Measurements from ENCODE around the gene EPN2.
"Not testable (repeated sequence)": the region's sequence is repeated elsewhere in the genome, so short reads cannot be mapped to it uniquely, and the experiment has no call there.

The EPN2 gene

DNA sequence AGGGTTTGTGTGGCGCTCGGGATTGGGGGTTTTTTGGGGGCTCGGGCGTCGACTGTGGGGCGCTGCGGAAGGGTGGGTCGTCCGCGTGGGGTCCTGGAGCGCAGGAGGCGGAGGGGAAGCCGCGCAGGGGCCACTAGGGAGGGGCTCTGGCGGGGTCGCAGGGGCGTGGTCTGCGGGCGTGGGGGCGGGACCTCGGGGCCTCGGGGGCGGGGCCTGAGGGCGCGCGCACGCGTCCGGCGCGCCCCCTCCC is at the start of gene EPN2:
Gene EPN2 (plus strand): TSS at position 228 of the 250 bp plus-strand sequence. CDS start 45,754 bp downstream, outside the sequence.
- not testable (repeated sequence) for FAIRE-seq; DNase-seq (ENCODE audit: insufficient read length, low spot score)

DNA sequence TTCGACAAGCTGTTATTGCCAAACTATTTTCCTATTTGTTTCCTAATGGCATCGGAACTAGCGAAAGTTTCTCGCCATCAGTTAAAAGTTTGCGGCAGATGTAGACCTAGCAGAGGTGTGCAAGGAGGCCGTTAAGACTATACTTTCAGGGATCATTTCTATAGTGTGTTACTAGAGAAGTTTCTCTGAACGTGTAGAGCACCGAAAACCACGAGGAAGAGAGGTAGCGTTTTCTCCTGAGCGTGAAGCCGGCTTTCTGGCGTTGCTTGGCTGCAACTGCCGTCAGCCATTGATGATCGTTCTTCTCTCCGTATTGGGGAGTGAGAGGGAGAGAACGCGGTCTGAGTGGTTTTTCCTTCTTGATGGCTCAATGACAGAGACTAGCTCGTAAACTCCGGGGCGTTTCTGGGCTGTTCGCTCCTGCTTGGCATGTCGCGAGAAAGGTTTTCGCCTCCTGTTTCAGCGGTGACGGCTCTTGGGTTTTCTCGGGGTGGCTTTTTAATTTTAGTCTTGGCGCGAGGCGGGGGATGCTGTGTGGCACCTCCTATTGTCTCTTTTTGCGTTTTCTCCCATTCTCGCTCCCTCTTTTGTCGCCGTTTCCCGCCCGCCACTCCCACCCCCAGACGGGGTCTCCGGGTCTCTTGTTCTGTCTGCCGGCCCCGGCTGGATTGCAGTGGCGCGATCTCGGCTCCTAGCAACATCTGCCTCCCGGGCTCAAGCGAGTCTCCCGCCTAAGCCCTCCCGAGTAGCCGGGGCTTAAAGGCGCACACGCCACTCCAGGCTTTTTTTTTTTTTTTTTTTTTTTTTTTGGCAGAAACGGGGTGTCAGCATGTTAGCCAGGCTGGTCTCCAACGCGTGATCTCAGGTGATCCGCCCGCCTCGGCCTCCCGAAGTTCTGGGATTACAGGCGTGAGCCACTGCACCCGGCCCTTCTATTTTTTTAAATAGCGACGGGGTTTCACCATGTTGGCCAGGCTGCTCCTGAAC is 49.0 kb upstream of the EPN2 start:
- not testable (repeated sequence) for DNase-seq (ENCODE audit: insufficient read length, low spot score); FAIRE-seq

DNA sequence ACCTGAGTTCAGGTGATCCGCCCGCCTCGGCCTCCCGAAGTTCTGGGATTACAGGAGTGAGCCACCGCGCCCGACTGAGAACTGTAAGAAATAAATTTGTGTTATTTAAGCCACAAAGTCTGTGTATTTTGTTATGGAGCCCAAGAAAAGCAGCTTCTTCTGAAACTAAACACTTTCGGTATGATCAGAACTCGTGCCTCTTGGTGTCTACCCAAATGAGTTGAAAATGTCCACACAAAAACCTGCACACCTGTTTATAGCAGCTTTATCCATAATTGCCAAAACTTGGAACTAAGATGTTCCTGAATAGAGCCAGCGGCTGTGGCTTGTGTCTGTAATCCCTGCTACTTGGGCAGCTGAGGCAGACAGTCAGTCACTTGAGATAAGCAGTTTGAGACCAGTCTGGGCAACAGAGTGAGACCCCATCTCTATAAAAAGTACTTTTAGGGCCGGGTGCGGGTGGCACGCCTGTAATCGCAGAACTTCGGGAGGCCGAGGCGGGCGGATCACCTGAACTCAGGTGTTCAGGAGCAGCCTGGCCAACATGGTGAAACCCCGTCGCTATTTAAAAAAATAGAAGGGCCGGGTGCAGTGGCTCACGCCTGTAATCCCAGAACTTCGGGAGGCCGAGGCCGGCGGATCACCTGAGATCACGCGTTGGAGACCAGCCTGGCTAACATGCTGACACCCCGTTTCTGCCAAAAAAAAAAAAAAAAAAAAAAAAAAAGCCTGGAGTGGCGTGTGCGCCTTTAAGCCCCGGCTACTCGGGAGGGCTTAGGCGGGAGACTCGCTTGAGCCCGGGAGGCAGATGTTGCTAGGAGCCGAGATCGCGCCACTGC is 48.1 kb upstream of the EPN2 start:
- not testable (repeated sequence) for FAIRE-seq; DNase-seq (ENCODE audit: insufficient read length, low spot score)

DNA sequence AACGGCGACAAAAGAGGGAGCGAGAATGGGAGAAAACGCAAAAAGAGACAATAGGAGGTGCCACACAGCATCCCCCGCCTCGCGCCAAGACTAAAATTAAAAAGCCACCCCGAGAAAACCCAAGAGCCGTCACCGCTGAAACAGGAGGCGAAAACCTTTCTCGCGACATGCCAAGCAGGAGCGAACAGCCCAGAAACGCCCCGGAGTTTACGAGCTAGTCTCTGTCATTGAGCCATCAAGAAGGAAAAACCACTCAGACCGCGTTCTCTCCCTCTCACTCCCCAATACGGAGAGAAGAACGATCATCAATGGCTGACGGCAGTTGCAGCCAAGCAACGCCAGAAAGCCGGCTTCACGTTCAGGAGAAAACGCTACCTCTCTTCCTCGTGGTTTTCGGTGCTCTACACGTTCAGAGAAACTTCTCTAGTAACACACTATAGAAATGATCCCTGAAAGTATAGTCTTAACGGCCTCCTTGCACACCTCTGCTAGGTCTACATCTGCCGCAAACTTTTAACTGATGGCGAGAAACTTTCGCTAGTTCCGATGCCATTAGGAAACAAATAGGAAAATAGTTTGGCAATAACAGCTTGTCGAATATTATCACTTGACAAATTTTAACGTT is 47.3 kb upstream of the EPN2 start:
- FAIRE-seq; DNase-seq (ENCODE audit: insufficient read length, low spot score): not testable (repeated sequence)

DNA sequence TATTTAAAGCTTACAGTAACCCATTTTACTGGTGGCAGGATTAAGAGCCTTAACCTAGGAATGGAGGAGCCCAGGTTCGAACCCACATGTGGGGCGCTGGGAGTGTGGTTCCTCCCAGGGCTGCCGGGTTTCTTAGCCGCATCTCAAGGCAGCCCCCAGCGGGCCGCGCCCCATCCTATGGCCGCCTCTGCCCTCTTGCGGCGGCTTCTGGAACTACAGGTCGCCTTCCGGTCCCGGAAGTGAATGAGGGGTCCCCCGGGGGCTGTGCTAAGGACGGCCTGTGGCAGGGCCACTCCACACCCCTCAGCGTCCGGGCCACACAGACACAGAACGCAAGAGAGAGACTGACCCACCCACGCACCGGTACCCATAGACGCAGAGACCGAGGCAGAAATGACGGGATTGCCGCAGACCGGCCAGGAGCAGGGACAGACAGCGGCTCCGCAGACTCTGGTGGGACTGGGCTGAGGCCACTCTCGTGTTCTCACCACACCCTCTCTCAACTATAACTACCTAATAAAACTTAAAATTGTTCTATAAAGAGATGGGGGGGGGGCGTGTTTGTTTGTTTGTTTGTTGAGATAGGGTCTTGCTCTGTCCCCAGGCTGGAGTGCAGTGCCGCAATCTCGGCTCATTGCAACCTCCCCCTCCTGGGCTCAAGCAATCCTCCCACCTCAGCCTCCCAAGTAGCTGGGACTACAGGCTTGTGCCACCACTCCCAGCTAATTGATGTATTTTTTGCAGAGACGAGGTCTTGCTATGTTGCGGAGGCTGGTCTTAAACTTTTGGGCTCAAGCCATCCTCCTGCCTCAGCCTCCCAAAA is 40.6 kb upstream of the EPN2 start:
- not testable (repeated sequence) for DNase-seq (ENCODE audit: insufficient read length, low spot score); FAIRE-seq

DNA sequence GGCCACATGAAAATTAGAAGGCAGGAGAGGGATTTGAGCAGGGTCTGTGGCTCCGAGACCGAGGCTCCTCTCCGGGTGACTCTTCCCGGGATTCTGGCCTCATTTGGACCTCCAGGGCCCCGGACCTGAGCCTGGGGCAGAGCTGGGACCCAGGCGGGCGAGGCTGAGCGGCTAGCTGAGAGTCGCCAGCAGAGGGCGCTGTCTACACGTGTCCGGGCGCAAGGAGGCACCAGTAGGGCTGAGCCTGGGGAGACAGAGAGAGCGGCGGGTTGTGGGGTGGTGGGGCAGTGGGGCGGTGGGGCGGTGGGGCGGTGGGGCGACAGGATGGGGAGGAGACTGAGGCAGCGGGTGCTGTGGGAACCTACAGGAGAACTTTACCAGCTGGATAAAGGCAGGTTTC is 34.7 kb upstream of the EPN2 start:
- not testable (repeated sequence) for DNase-seq (ENCODE audit: insufficient read length, low spot score); FAIRE-seq

DNA sequence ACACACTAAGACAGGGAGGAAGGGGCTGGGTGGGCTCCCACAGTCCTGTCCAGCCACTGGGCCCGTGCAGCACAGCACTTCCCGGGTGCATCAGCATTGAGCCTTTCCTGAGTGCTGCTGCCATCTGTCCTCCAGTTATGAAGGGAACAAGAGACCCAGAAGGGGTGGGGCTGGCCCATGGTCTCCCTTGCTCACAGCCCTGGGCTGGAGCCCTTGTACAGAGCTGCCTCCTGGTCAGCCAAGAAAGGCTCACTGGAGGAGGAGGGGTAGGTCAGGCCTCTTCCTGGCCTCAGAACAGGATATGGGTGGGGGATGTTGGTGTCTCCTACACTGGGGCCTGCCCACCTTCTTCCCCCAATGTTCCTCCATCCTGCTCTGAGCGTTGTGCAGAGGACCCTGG is 33.7 kb upstream of the EPN2 start:
- DNase-seq (ENCODE audit: insufficient read length, low spot score); FAIRE-seq: not testable (repeated sequence)

DNA sequence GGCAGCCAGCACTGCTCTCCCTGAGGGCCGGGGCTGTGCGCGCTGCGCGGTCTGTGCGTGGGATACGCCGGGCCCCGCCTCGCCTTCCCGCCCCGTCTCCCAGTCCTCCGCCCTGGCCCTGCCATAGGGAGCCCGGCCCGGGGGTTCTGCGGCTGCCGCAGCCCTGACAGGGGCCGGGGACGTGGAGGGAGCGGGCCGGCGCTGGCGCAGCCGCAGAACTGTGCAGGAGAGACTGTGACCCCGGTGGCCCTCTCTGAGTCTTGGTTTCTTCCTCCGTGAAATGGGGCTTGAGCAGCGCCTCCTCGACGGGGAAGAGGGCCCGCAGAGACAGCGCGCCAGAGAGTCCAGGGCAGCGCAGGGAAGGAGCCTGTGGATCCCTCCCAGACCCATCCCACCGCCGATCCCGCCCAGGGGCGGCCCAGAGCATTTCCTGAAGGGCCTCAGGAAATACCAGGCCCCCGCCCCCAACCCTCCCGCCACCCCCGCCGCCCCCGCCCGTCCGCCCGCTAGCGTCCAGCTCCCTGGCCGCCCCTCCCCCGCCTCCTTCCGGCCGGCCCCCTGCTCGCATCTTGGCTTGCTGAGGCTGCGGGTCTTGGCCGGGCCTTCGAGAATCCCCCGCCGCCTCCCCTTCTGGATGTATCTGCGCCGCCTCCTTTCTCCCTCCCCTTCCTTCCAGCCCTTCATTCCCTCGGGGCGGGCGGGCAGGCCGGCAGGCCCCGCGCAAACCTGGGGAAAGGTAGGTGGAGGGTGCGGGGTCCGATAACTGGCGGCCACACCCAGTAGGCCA is 21.9 kb upstream of the EPN2 start:
- DNase-seq (ENCODE audit: insufficient read length, low spot score); FAIRE-seq: not testable (repeated sequence)

DNA sequence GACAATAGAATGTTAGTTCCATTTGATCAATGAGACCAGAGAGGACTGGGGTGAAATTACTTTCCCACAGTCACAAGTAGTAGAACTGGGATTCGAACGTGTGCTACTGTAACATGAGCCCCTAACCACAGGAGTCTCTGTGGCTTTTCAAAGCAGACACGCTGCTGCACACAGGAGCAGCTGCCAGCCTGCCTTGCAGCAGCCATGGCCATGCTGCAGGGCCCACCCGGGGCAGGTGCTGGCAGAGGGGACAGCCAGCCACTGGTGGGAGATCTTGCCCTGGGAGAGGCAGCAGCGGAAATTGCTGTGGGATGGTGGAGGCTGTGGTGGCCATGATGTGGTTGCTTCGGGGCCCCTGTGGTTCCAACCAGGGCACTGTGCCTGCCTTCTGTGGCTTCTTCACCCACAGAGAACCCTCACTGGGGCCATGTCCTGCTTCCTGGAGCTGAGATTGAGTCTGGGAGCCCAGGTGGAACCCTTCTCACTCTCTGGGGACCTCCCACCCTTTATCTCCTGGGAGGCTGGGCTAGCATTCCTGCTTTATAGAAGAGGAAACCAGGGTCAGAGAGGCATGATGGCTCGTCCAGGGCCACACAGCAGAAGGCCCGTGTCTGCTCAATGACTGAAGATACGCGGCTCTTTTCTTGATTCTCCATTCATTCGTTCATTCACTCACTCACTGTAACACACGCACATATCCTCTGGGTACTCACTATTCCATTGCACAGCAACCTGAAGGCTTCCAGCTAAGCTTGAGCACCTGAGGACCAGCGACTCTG is 20.8 kb upstream of the EPN2 start:
- DNase-seq (ENCODE audit: insufficient read length, low spot score); FAIRE-seq: not testable (repeated sequence)

DNA sequence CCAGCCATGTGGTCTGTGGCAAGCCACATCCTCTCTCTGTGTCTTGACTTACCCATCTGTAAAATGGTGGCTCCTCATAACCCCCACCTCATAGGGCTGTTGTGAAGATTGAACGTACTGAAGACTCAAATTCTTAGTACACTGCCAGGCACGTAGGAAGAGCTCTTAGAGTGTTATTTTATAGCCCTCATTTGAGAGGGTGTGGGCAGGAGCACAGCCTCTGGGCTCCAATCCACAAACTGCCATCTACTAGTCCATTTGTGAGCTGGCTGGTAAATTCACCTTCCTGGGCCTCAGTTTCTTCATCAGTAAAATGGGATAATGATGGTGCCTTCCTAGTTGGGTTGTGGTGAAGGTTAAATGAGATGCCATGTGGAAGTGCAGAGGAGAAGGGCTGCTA is 18.3 kb upstream of the EPN2 start:
- not testable (repeated sequence) for DNase-seq (ENCODE audit: insufficient read length, low spot score); FAIRE-seq

DNA sequence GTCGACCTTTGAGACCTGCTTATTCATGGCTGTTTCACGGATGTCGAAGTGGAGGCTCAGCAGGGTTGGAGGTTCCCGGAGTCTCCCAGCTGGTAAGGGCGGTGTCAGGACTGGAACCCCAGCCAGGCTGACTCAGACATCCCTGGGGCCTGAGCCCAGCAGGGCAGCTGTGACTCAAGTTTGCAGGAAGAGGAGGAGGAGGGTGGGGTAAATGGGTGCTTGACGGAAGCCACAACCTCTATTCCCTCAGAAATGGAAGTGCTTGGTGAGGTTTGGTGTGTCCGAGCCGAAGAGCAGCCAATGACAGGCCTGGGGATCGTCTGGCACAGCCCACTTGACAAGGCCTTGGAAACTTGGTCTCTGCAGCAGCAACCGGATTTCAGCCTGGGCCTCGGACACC is 17.8 kb upstream of the EPN2 start:
- DNase-seq (ENCODE audit: insufficient read length, low spot score); FAIRE-seq: not testable (repeated sequence)

DNA sequence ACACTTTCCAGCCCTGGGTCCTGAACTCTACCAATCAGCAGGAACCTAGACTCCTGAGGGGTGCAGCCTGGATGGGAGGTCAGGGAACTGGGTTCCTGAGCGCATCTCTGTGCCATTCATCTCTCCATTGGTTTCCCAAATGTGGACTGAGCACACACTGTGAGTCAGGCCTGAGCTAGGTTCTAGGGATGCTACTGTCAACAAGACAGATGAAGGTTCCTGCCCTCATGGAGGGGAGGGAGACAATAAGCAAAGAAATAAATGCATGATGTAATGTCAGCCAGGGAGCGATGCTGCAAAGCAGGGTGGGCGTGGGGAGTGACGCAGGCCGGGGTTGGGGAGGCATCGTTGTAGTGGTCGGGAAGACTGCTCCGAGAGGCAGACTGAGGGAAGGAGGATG is 17.0 kb upstream of the EPN2 start:
- not testable (repeated sequence) for DNase-seq (ENCODE audit: insufficient read length, low spot score); FAIRE-seq

DNA sequence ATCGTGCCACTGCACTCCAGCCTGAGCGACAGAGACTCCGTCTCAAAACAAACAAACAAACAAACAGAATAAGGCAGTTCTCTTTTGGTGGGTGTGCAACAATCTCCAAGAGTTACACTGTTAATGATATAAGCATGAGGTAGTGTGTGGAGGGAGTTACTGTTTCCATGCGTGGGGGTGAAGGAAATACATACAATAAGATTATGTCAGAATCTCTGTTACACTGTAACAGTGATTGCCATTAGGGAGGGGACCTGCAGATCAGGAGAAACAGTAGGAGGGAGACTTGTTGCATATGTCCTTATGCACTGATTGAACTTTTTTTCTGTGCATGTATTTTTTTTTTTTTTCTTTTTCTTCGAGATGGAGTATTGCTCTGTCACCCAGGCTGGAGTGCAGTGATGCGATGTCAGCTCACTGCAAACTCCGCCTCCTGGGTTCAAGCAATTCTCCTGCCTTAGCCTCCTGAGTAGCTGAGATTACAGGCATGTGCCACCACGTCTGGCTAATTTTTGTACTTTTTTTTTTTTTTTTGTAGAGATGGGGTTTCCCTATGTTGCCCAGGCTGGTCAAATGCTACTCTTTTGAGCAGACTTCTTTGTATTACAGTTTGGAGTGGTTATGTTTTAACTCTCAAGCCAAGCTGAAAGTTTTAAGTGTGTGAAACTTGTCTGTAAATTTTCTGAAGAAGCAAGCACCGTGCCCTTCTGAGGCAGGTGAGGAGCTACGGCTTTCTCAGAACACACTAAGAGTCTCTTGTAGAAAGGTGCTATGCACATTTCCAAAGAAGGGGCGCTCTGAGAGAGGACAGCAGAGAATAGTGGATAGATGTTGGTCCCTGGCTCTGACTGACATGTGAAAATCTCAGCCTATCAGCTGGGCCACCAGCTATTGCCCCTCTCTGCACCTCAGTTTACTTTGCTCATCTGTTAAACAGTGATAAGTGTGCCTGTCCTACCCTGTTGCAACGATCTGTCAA is 10.3 kb upstream of the EPN2 start:
- DNase-seq (ENCODE audit: insufficient read length, low spot score); FAIRE-seq: not testable (repeated sequence)

DNA sequence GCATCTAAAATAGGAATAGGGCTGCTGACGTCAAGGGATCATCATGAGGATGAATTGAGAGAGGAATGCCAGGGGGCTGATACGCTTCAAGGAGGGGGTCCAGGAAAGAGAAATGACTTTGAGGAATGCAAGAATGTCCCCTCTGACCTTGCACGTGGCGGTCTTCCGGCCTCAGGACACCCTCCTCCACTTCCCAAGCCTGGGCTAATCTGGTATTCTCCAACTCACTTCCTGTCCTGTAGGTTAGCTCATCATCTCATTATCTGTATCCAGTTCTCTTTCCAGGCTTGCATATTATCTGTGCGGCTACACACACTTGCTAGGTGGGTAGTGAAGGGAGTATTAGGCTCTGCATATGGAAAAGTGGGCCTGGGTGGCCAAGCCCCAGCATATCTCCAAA is 2.5 kb upstream of the EPN2 start:
- DNase-seq (ENCODE audit: insufficient read length, low spot score): not testable (repeated sequence)
- peak; percentile 99 for FAIRE-seq

DNA sequence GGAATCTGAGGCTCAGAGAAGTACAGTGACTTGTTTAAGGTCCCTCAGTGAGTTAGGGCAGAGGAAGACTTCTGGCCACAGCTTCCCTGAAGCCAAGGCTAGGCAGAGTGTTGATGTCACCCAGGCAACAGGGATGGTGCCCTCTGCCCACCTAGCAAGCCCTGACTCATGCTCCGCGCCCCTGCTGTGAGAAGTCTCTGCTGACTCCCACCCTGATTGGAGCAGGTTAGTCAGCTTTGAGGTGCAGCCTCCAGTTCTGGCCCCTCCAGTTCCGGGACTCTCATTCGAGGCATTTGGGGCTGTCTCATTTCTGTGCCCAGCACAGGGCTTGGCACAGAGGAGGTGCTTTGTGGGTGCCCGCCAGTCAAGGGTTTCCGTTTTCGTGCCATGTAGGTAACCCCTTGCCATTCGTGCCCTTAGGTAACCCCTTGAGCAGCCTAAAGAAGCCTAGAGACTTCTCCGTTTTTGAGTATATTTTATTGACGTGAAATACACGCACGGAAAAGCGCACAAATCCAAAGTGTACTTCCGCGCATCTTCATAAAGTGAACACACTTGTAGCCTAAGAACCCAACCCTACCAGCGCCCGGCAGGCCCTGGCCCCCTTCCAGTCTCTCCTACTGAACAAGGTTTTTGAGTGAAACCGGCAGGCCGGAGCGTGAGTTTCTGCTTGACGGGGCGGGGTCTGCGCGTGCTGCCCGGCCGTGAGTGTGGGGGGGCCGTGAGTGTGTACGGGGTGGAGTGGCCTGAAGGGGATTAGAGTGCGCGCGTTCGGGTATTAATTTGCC is 621 bp upstream of the EPN2 start:
- DNase-seq (ENCODE audit: insufficient read length, low spot score): not testable (repeated sequence)
- peak; percentile 99 for FAIRE-seq

DNA sequence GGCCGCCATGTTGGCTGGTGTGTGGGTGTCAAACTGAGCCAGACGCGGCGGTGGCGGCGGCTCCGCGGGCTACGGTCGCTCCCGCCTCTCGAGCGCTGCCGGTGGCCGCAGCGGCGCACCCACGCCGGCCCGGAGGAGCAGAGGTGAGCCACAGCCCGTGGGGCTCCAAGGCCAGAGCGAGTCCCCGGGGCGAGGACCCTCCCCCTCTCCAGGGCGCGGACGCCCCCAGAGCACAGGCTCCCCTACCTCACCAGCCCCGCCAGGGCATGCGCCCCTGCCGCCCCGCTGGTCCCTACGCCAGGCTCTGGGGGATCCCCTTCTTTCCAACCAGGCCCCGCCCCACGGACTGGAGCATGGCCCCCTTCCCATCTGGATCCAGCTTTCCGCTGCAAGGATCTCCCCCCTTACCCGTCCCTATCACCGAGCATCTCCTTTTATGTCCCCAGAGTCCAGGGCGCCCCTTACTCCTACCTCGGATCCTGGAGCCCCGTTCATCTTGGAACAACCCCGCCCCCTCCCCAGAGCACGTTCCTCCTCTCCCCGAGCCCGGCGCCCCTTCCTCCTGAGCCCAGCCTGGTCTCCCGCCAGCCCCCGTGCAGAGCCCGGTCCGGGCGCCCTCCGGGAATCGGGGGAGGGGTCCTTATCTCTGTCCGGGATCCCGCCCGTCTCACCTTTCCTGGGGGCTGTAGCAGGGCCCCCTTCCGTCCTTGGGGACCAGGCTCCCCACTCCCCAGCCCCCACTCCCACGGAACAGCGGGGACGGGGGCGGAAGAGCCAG is 412 bp downstream of the EPN2 start:
- FAIRE-seq (no peak), DNase-seq (ENCODE audit: insufficient read length, low spot score) (peak; percentile 51)
